IPS-NIHi7 (cell line): ENCODE data around the gene PRDX3.

ENCODE experiments used
- DNase-seq: peaks from one replicate; pipeline ENCODE4 v3.0.0; 2012; ENCODE audit warnings: mixed read lengths; ENCODE audit errors: extremely low spot score

PRDX3 gene

GRCh38 chr10:119178372-119179119, at the start of gene PRDX3:
TSS of gene PRDX3 (minus strand) at chr10:119178812. CDS start at chr10:119178790, 22 bp downstream.
- DNase-seq, result peak; percentile 95

- DNase-seq, result no peak
Measured at GRCh38 chr10:119227825-119228224, 49.2 kb upstream of the PRDX3 start.

DNA sequence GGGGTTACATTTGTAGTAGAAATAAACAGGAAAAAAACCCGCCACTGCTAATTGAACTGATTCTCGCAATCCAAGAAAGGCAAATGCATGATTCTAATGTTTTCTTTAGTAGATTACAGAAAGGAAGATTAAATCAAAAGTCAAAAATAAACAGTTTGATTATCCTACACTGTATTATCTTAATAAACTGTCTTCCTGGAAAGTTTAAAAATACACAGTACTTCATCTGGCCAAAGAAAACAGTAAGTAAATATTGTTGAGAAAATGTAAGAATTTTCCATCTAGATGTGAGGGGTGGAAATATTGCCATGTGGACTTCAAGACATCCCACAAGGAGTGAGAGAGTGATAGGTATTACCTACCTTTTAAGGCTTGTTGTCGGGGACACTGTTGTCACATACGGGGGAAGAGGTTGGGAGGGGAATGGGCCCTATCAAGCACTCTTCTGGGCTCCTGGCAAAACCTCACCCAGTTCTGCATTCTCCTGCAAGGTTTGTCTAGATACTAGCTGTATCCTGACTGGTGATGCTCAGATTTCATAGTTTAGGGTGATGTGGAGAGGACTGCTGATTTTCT, 46.6 kb upstream of the PRDX3 start:
- DNase-seq, result no peak

GRCh38 chr10:119222966-119223386, 44.4 kb upstream of the PRDX3 start:
- no peak for DNase-seq

GRCh38 chr10:119222537-119222936, 43.9 kb upstream of the PRDX3 start:
- DNase-seq, result no peak

- DNase-seq, result no peak
Measured at GRCh38 chr10:119221666-119222065, 43.1 kb upstream of the PRDX3 start.

DNA sequence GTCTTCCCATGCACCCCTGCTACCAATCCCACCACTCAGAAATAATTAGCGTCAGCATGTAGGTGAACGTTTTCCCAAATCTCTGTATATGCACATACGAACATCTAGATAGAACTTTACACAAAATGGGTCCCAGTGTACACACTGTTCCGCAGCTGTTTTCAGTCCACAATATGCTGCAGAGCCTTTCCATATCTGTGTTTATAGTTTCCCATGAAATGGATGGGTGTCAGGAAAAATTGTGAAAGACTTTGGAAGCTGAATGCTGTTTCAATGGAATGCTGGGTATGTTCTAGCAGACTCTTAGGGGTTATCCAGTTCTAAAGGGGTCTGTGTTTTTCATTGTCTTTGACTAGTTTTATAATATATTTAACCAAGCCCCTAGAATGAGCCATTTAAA, 42.6 kb upstream of the PRDX3 start:
- DNase-seq, result no peak

DNA sequence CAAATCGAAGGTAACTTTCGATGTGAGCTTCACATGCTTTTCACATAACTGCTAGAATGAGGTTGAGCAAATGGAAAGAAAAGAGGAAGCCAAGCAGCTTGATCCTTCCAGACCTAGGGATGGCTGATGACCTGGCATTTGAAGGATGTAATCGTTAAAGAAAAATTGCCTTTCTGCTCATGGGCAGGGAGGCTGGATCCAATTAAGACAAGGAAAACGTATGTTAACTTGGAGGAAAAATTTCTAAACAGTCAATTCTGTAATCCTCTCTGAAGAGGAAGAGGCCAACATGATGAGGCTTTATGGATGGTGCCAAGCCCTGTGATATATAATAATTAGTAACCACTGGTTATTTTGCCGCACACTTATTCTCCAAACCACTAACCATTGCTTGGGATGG, 41.3 kb upstream of the PRDX3 start:
- DNase-seq, result no peak

DNA sequence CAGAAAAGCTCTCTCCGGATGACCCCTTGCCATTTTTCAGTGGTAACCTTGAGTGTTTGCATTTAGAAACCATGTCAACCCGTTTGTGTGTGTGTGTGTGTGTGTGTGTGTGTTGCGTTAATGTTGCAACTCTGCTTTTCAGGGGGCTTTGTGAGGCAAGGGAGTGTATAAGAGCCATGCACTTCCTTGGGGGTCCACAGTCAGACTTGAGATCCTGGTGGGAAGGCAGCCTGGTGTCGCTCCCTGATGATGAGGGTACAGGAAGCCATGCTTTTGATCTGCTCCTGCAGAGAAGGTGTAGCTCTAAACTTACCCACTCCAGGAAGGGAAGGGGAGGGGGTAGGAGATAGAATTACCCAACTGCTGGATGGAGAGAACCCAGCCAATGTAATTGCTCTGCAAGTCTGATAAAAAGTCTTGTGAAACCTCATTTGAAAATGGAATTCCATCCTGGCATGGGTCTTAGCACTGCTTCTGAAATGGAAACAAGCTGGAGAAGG, 39.4 kb upstream of the PRDX3 start:
- DNase-seq, result no peak

DNA sequence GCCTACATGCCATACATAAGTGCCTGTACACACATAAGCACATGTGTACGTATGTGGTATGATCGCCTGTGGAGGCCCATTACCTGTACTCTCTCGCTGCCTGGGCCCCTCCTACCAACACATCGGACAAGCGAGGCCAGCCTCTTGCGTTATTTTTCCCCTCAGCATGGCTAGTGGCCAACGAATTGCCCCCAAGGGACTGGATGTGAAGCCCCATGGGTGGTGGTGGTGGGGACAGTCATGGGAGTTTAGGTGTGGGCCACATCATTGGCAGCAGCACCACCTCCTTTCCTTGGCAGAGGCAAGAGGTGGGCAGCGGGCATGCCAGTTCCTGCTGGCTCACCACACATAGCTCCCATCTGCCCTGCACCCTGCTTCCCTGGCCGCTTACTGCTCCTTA, 38.8 kb upstream of the PRDX3 start:
- no peak for DNase-seq

- DNase-seq, result no peak
Measured at GRCh38 chr10:119216127-119216526, 37.5 kb upstream of the PRDX3 start.

DNA sequence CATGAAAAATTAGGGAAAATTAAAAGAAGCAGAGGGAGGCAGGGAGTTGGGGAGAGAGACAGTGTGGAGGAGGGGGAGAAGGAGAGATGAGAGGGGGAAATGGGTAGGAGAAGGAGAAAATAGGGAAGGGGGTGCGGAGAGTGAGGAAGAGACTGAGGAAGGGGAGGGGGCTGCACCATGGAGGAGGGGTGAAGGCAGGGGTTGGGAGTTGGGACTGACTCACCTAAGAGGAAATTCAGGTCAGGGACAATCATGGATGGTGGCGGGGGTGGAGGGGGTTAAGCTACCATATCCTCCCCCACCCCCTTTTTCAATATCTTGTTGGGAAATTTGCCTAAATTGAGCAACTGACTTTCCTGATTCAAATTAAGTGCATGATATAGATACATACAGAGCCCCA, 36.8 kb upstream of the PRDX3 start:
- no peak for DNase-seq

- DNase-seq, result no peak
Measured at GRCh38 chr10:119211625-119212441, 33.2 kb upstream of the PRDX3 start.

GRCh38 chr10:119211176-119211575, 32.6 kb upstream of the PRDX3 start:
- DNase-seq, result no peak

- no peak for DNase-seq
Measured at GRCh38 chr10:119210633-119211032, 32.0 kb upstream of the PRDX3 start.

DNA sequence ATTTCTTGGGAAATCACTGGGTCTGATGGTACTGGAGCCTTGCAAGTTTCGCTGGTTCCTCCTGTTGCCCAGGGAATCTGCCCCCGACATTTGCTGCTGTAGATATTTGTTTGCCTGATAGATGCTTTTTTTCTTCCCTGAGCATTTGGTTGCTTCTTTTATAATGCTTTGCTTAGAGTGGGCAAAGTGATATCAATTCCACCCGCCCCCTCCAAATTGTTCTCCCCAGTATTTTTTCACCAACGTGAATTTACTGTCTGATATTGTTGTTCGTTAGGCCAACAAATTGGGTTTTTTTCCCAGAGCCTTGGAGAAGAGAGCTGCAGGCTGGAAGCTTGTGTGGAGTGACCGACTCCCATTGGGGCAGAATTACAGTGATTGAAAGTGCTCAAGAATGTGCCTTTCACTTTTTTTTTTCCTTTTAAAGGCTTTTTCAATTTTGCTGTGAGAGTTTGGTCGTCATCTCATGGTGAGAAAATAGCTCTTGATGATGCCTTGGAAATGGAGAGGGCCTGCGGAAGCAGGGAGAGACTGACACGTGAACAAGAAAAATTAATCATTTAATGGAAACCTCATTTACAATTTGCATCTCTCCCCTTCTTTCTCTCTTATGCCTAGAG, 31.2 kb upstream of the PRDX3 start:
- DNase-seq, result no peak

DNA sequence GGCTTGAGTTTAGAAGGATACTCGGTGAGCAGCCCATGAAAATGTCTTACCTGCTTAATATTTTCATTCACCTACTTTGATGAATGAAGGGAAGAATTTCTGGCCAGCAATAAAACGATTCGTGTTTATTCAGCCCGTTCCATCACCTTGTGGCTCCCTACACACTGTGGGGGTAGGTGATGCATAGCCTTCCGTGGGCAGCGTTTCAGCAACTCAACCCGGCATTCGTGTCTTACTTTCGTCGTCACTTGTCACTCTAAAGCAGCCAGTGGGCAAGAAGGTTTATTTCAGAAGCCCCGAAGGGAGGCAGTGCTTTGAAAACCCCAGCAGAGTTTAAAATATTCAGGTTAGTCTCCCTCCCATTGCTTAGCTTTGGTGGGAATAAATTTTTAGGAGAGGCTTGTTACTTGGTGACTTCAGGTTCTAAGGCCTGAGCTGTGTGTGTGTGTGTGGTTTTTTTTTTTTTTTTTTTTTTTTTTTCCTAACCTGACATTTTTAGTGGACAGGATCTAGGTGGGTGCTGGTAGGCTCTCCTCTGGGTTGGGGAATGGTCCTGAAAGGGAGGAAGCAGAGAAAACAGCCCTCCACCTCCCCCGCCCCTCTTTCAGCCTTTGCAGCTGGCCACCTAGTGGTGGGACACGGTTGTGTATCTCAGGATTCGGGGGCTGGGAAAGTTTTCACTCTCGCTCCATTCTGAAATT, 30.6 kb upstream of the PRDX3 start:
- DNase-seq, result peak; percentile 72

DNA sequence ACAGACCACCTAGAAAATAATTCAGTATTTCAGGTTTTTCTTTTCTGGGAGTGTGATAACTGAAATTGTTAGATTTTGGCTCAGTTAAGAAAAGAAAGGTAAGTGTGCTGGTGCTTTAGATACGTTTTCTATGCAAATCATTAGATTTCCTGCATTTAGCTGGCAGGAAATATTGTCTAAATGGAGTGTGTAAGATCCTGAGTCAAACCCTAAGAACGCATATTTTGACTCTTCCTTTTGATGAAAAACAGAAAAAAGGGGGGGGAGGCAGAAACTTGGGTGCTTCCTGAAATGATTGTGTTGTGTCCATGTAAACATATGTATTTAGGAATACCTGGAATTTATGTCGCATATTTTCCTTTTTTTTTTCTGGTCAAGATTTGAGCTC, 29.9 kb upstream of the PRDX3 start:
- no peak for DNase-seq

DNA sequence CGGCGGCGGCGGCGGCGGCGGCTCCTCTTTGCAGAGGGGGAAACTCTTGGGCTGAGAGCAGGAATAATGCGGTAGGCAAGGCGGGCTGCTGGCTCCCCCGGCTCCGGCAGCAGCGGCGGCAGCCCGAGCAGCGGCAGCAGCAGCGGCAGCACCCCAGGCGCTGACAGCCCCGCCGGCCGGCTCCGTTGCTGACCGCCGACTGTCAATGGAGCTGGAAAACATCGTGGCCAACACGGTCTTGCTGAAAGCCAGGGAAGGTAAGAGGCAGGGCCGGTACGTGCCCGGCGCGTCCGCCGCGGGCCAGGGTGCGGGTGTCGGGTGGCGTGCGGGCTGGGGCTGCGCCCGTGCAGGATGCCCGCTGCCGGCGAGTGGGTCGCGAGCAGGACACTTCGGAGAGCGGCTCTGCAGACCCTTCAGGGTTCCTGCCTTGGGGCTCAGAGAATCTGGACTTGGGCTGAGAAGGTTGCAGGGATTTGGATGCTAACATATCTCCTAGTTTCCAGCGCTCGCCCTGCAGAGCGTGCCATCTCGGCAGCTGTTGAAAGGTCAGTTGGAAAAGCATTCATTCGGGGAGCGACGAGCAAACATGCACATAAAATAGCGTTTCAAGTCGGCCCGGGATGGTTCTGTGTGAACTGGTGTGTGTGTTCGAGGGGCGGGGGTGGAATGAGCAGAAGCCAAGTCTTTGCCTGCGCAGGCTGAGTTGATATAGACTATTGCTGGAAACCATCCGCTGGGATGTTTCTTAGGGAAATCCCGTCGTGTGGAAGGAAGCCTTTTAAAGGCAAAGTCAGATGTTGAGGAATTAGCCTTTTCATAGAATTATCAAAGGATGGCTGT, 29.3 kb upstream of the PRDX3 start:
- peak; percentile 38 for DNase-seq

DNA sequence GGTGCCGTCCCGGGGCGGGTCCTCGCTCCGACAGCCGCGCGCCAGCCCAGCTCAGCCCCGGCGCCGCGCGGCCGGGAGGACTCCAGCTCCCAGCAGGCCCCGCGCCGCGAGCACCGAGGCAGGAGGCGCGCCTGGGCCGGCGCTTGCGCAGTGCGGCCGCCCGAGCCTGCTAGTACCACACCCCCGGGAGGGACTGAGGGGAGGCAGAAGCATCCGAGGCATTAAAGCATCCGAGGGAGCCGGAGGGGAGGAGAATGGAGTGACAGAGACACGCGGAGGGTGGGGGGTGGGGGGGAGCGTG, 28.7 kb upstream of the PRDX3 start, which contains the start of gene GRK5:
Gene GRK5, plus strand, starts transcription at position 206 of the 301 bp plus-strand sequence. CDS start 347 bp downstream, outside the sequence.
- peak; percentile 94 for DNase-seq
